OCI-M1 (cell line): ENCODE measurements around the gene NR1D1.

Experiments used
- DNase-seq: peaks from one replicate; lab custom pipeline; 2025; lab: John Stamatoyannopoulos, UW

Gene NR1D1

DNA sequence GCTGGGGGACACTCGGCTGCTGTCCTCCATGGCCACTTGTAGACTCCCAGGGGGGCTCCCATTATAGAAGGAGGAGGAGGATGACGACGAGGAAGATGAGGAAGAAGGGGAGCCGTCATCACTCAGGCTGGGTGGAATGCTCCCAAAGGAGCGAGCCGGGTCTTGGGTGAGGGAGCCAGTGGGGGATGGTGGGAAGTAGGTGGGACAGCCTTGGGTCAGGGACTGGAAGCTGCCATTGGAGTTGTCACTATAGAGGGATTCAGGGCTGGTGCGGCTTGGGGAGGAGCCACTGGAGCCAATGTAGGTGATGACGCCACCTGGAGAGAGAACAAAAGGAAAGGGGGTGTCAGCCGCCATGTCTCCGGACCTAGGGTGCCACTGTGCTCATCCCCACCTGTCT, 3.3 kb downstream of the NR1D1 start:
- no peak for DNase-seq

DNA sequence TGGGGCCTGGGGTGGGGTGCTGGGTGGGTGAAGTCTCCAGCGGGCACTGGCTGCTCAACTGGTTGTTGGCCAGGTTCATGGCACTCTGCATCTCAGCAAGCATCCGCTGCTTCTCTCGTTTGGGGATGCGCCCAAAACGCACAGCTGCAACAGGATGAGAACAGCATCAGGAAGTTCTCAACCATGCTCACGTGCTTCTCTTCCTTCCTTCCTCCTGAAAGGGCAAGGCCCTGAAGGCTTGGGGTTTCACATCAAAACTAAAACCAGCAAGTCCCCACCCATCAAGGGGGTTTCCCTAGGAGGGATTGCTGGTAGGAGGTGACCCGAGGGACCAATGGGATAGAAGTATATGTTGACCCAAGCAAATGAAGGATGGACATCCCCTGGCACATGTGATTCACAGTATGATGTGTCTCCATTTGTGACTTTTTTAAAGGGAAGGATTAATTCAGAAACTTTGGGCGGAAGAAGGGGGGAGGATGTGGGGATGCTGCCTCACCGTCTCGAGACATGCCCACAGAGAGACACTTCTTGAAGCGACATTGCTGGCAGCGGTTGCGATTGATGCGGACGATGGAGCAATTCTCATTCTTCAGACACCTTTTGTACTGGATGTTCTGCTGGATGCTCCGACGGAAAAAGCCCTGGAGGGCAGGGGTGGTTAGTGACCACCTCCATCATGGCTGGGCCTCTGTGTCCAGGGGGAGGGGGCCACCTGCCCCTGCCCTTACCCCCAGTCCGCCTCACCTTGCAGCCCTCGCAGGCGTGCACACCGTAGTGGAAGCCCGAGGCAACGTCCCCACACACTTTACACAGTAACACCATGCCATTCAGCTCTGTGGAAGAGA, 4.2 kb downstream of the NR1D1 start:
- DNase-seq, result no peak

- DNase-seq, result no peak
These were observed 4.9 kb downstream of the NR1D1 start for GRCh38 chr17:40095351-40095943.

DNA sequence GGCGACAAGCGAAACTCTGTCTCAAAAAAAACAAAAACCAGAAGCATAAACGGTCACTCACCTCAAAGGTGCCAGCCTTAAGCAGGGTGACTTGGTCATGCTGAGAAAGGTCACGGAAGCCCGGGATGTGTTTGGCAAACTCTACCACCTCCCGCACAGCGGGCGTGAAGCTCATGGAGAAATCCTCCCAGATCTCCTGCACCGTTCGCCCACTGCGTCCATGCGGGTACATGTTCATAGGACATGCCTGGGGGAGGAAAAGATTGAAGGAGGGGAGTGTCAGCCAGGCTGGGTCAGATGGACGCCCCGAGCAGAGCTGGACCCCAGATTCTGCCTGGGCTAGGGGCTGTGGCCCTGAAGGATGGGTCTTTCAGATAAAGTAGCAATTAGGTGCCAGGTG, 5.5 kb downstream of the NR1D1 start:
- no peak for DNase-seq

DNA sequence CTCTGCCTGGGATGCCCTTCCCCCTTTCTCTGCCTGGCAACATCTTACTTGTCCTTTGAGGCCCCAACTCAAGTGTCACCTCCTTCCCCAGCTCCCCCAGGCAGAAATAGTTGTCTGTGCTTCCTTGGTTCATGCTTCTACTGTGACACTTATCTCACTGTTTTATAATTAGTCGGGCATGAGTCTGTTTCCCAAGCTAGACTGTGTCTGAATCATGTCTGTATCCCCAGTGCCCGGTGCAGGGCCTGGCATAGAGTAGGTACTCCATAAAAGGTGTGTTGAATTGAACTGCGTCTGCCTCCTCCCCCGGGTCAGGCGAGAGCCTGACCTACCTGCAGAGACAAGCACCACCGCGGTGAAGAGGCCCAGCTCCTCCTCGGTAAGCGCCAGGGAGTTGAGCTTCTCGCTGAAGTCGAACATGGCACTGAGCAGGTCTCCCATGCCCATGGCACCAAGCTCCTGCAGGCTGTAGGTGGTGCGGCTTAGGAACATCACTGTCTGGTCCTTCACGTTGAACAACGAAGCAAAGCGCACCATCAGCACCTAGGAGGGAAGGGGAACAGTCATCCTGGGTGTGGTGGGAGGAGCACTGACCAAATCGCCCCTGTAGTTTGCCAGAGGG, 6.7 kb downstream of the NR1D1 start:
- DNase-seq, result no peak

GRCh38 chr17:40093005-40093579, 7.3 kb downstream of the NR1D1 start:
- no peak for DNase-seq

GRCh38 chr17:40092581-40092980, 7.8 kb downstream of the NR1D1 start:
- no peak for DNase-seq

DNA sequence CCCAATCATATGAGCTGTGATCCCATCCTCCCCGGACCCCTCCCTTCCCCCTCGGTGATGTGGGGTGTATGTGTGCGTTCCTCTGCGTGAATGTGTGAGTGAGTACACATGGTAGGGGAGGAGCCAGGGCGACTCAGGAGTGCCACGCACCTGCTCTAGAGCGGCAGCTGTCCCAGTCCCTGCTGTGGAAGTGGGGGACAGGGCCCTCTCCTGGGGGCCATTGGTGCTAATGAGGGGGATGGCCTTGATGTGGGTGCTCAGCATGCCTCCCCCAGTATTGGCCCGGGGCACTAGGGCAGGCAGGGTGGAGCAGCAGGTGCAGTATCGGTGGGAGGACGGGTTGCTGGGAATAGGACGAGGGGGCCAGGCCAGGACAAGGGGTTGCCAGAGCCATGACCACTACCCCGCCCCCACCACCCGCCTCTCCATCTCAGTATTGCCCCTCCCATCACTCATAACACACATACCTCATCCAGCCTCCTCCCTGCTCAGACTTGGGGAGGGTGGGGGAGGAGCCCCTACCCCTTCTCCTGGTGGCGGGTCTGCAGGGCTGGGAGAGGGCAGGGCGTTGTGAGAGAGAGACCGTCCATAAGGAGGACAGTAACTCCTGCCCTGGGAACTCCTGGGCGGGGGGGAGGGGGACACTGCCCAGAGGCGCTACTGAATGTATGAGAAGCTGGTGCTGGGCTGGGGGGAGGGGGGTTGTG, 8.5 kb downstream of the NR1D1 start:
- DNase-seq, result no peak

- no peak for DNase-seq
These were observed 9.9 kb downstream of the NR1D1 start for GRCh38 chr17:40090237-40091119.

GRCh38 chr17:40089077-40089895, 11.1 kb downstream of the NR1D1 start:
- DNase-seq, result no peak

DNA sequence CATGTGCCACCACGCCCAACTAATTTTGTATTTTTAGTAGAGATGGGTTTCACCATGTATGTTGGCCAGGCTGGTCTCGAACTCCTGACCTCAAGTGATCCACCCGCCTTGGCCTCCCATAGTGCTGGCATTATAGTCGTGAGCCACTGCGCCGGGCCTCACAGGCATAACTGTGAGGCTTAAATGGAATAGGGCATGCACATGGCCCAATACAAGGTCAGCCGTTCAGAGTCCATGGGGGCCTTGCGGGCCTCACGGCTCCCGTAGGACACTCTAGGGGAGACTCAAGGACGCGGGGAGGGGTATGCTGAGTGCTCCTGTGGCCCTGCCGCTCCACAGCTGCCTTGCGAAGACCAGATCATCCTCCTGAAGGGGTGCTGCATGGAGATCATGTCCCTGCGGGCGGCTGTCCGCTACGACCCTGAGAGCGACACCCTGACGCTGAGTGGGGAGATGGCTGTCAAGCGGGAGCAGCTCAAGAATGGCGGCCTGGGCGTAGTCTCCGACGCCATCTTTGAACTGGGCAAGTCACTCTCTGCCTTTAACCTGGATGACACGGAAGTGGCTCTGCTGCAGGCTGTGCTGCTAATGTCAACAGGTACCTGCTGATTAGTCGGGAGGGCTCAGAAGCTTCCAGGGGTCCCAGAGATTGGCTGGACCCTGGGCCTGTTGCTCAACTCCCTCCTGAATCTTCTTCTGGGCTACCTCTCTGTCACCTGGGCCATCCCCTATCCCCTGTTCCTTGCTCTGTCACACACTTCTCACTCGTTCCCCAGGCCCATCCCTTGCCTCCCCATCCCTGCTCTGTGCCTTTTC, 12.3 kb downstream of the NR1D1 start:
- DNase-seq, result no peak

DNA sequence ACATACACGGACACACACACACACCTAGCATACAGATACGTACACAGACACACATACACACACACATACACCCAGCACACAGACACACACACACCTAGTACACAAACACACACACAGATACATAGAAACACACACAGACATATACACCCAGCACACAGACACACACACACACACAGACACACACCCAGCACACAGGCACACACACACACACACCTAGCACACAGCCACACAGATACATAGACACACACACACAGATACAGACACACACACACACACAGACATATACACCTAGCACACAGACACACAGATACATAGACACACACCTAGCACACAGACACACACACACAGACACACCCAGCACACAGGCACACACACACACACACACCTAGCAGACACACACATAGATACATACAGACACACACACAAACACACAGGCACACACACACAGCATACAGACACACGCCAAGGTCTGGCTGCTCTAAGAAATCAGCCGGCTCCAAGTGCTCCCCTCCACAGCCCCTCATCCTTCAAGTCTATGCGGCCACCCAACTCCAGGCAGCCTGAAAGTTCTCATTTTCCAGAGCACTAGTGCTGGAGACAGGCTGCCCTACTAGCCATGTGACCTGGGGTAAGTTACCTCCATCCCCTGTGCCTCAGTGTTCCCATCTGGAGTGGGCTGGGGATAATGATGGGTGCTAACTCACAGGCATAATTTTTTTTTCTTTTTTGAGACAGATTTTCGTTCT, 13.2 kb downstream of the NR1D1 start:
- DNase-seq, result no peak

- DNase-seq, result peak; percentile 66
These were observed 14.0 kb downstream of the NR1D1 start for GRCh38 chr17:40086150-40087044.

DNA sequence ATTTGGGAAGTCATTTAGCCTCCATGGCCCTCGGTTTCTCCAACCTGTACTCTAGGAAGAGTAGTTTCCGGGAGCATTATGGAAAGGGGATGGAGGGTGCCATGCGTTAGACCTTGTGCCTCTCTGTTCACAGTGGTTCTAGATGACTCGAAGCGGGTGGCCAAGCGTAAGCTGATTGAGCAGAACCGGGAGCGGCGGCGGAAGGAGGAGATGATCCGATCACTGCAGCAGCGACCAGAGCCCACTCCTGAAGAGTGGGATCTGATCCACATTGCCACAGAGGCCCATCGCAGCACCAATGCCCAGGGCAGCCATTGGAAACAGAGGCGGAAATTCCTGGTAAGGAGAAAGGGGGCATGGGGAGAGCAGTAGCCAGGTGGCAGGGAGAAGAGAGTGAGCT, 15.9 kb downstream of the NR1D1 start:
- DNase-seq, result no peak

DNA sequence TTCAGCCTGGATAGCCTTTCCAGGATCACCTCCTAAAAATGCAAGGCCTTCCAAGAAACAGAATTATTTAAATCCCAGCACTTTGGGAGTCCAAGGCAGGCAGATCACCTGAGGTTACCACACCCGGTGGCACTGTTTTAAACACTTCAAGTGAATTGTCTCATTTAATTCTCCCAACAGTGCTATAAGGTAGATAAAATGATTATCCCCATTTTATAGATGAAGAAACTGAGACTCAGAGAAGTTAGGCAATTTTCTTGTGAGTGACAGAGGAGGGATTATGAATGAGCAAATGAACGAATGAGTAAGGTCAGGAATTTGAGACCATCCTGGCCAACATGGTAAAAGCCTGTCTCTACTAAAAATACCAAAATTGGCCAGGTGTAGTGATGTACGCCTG, 20.8 kb downstream of the NR1D1 start:
- DNase-seq, result no peak

- peak; percentile 47 for DNase-seq
These were observed 23.8 kb downstream of the NR1D1 start for GRCh38 chr17:40076591-40076990.

DNA sequence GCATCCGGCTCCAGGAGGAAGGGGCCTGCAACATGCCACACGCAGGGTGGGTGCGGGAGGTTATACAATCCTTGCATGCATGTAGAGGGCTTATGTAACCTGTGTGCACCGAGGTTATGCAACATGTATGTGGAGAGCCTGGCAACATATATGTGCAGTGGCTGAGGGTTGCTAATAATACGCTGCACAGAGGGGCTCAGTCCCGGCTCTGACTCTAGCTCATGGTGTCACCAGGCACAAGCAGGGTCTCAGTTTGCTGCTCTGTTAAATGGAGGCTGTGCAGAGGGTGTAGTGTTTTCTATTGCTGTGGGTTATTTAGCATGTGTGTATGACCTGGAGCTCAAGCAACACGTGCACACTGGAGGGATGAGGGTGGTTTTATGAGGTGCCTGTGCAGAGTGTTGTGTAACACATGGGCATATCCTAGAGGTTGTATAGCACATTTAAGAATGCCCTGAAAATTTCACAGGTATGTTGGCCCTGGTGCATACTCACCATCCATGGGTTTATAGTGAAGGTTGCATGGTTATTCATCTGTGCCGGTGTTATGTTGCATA, 24.4 kb downstream of the NR1D1 start:
- DNase-seq, result no peak
